ENCODE results near the gene SLC4A1AP.

The SLC4A1AP gene

DNA sequence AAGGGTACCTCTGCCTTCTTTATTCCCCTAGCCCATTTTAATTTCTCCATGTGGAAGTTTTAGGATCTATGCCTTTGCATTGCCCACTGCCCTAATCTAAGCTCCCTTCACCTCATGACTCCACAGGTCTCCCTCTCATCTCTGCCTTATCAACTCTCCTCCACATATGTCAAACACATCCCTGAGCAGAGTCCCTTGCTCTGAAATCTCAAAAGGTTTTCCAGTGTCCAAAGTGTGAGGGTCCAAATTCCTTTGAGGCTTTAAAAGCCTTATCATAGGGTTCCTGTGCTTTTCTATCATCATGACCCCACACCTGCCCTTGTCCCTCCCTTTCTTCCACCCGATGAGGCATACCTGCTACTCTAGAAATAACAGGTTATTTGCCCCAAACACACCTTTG is 38.6 kb downstream of the SLC4A1AP start:
- no peak for TF ChIP-seq ZNF274 (IDR thresholded peaks at IDR 0.05; ENCODE audit: low read depth, low read length)

GRCh38 chr2:27703638-27704341 is 40.1 kb downstream of the SLC4A1AP start:
- no peak for TF ChIP-seq ZNF274 (IDR thresholded peaks at IDR 0.05; ENCODE audit: low read depth, low read length)
- no peak overlapping the region for H3K4me3 ChIP-seq (ENCODE audit: low read length)

More for the DNA sequence above, 38.6 kb downstream of the SLC4A1AP start:
- H3K4me3 ChIP-seq (ENCODE audit: low read length), result no peak overlapping the region

- H3K4me3 ChIP-seq (ENCODE audit: low read length), result no peak overlapping the region
- TF ChIP-seq ZNF274 (IDR thresholded peaks at IDR 0.05; ENCODE audit: low read depth, low read length), result no peak
Measured at GRCh38 chr2:27704342-27704876, 40.7 kb downstream of the SLC4A1AP start.

GRCh38 chr2:27705851-27706622 is 42.3 kb downstream of the SLC4A1AP start:
- no peak for TF ChIP-seq ZNF274 (IDR thresholded peaks at IDR 0.05; ENCODE audit: low read depth, low read length)
- no peak overlapping the region for H3K4me3 ChIP-seq (ENCODE audit: low read length)

DNA sequence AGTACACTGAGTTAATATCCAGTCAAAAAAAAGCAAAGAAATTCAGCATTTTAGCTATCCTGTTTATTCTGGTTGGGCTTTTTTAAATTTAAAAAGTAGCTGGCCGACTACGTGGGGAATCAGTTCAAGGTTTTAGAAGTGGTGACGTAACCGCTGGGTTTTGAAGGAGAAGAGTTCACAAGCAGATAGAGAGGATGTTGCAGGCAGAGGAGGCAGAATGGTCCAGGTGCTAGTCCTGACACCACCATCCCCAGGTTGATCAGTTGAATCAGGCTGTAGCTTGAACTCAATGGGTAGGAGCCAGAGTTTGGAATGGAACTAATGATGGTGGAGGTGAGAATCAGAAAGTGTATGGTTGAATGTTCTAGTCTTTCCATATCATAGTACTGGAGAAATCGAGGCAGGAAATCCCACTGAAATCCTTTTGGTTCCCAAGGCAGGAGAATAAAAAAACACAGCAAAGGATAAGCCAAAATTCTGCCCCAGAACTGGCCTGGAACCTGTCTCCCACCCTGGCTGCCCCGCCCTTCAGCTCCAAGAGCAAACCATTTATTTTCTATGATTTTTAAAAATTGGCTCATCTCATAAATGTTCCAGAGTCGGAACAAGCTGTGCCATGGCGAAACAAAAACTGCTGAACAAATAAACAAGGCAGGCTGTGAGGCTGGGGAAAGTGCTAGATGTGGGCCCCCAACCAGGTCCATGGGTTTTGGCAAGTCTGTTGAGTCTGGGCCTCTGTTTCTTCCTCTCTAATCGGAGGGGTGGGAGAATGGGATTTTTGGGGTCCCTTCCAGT is 44.0 kb downstream of the SLC4A1AP start:
- TF ChIP-seq ZNF274 (IDR thresholded peaks at IDR 0.05; ENCODE audit: low read depth, low read length), result no peak
- no peak overlapping the region for H3K4me3 ChIP-seq (ENCODE audit: low read length)

DNA sequence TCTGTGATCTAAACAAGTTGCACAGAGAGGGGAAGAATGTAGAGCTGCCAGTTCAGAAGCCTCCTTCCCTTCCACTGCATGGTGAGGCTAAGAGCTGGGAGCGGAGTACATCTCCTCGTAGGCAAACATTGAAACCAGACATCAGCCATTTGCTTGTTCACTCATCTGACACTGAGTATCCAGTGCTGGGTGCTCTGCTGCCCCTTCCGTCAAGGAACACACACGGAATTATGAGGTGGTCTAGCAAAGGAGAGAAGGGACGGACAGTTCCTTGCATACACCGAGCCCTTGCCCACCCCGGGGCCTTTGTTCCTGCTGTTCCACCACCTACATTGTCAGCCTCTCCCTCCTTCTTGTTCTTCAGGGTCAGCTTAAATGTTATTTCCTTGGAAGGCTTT is 44.6 kb downstream of the SLC4A1AP start:
- no peak overlapping the region for H3K4me3 ChIP-seq (ENCODE audit: low read length)

DNA sequence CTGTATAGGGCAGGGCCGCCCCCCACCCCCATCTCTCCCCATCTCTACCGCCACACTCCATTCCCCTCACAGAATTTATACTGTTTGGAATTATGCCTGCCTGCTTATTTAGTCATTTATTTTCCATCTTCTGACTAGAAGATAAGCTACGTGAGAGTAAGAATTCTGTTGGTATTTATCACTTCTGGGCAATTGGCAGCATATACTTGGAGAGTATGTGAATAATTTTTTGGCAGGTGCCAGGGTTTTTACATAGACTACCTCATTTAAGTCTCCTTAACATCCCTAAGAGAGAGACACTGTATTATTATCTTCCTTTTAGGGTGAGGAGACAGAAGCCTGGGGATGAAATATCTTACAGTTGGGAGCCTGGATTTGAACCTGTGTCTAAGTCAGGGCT is 45.0 kb downstream of the SLC4A1AP start:
- no peak overlapping the region for H3K4me3 ChIP-seq (ENCODE audit: low read length)
- no peak for TF ChIP-seq ZNF274 (IDR thresholded peaks at IDR 0.05; ENCODE audit: low read depth, low read length)

More for the DNA sequence above, 44.6 kb downstream of the SLC4A1AP start:
- TF ChIP-seq ZNF274 (IDR thresholded peaks at IDR 0.05; ENCODE audit: low read depth, low read length), result no peak

DNA sequence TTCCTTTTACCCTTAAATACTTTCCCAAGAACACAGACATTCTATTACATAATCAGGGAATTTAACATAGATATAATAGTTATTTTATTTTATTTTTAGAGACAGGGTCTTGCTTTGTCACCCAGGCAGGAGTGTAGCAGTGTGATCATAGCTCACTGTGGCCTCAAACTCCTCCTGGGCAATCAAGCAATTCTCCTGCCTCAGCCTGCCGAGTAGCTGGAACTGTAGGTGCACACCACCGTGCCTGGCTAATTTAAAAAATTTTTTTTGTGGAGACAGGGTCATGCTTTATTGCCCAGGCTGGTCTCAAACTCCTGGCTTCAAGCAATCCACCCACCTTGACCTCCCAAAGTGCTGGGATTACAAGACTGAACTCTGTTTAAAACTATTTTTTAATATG is 45.6 kb downstream of the SLC4A1AP start:
- H3K4me3 ChIP-seq (ENCODE audit: low read length), result no peak overlapping the region
- TF ChIP-seq ZNF274 (IDR thresholded peaks at IDR 0.05; ENCODE audit: low read depth, low read length), result no peak

DNA sequence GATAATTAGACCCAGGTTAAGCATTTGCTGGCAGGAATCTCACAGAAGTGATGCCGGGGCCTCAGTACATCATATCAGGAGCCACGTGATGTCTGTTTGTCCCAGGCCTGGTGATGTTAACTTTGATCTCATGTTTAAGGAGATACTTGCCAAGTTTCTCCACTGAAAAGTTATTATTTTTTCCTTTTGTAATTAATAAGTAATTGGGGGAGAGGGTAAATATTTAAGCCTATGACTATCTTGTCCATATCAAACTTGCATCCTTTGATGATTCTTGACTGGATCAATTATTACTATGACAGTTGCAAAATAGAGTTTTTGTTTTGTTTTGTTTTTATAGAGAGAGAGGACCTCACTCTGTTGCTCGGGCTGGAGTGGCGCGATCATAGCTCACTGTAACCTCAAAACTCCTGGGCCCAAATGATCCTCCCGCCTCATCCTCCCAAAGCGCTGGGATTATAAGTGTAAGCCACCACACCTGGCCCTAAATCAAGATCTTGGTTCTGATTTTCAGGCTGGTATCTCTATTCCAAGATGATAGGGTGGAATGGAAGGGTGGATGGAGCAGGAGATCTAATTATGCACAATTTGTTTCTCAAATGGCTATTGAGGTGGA is 46.4 kb downstream of the SLC4A1AP start:
- no peak for TF ChIP-seq ZNF274 (IDR thresholded peaks at IDR 0.05; ENCODE audit: low read depth, low read length)
- H3K4me3 ChIP-seq (ENCODE audit: low read length), result no peak overlapping the region

DNA sequence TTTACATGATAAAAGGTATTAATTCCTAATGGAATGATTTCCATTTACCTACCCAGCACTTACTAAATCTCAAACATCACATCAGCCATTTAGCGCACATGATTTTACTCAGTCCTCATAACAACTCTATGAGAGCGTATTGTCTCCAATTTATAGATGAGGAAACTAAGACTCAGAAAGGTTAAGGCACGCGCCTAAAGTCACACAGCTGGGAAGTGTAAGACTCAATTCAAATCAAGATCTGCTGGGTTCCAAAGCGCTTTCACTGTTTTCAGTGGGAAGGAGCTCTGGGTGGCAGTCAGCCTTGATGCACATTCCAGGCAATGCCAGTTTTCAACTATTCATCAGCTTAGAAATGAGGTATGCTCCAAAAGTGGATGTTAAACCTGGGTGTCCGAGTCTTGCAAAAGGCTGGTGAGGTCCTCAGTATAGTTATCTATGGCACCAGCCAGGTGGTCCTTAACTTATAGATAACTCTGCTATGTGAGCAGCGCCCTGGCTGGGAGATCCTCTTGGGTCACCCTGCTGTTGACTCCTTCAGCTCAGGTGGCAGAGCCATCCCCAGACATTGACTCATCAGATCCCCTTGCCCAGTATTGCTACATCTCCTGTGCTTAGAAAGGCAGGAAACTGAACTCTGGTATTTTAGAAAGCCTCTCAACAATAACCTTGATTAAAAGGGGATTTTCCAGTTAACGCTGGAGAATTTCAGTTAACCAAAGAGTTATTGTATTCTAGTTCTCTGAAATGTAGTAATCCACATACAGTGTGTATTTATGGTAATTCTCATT is 47.1 kb downstream of the SLC4A1AP start:
- TF ChIP-seq ZNF274 (IDR thresholded peaks at IDR 0.05; ENCODE audit: low read depth, low read length), result no peak
- no peak overlapping the region for H3K4me3 ChIP-seq (ENCODE audit: low read length)

- TF ChIP-seq ZNF274 (IDR thresholded peaks at IDR 0.05; ENCODE audit: low read depth, low read length), result no peak
- no peak overlapping the region for H3K4me3 ChIP-seq (ENCODE audit: low read length)
Measured at GRCh38 chr2:27711804-27712203, 48.1 kb downstream of the SLC4A1AP start.

- no peak for TF ChIP-seq ZNF274 (IDR thresholded peaks at IDR 0.05; ENCODE audit: low read depth, low read length)
- no peak overlapping the region for H3K4me3 ChIP-seq (ENCODE audit: low read length)
Measured at GRCh38 chr2:27712522-27712921, 48.8 kb downstream of the SLC4A1AP start.

- H3K4me3 ChIP-seq (ENCODE audit: low read length), result no peak overlapping the region
- TF ChIP-seq ZNF274 (IDR thresholded peaks at IDR 0.05; ENCODE audit: low read depth, low read length), result no peak
Measured at GRCh38 chr2:27713201-27713600, 49.5 kb downstream of the SLC4A1AP start.

Measured in GM08714 (cell line).